NCI-H2081 (cell line): ENCODE data around the gene NOL4L.
"Not testable (repeated sequence)": the region's sequence is repeated elsewhere in the genome, so short reads cannot be mapped to it uniquely, and the experiment has no call there.

Experiments used
- DNase-seq, 2 experiments: peaks; one replicate each; lab custom pipeline; 2025; lab: John Stamatoyannopoulos, UW

NOL4L gene

DNA sequence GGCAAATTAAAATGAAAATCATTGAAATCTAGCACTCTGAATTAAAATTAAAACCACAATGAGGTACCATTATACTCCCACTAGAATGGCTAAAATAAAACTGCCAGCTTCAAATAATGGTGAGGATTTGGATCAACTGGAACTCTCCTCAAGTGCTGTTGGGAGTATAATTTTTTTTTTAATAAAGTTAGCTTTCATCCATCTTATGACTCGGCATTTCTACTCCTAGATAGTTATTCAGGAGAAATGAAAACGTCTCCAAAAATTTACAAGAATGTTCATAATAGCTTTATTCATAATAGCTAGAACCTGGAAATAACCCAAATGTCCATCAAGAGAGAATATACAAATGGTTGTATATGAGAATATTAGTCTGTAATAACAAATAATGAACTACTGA is 163.8 kb downstream of the NOL4L start:
- no peak for DNase-seq

DNA sequence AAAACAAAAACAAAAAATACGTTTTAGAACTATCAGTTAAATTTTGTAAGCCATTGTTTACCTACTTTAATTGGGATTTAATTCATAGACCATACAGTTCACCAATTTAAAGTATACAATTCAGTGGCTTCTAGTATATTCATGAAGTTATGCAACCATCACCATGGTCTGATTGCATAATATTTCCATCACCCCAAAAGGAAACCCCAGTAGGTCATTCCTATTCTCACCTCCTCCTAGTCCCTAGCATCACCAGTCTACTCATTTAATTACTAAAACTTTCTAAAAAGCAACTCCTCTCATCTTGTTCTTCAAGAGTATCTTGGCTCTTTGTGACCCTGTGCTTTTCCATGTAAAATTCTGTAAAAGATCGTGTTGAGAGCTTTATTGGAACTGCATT is 166.8 kb downstream of the NOL4L start:
- DNase-seq: no peak

DNA sequence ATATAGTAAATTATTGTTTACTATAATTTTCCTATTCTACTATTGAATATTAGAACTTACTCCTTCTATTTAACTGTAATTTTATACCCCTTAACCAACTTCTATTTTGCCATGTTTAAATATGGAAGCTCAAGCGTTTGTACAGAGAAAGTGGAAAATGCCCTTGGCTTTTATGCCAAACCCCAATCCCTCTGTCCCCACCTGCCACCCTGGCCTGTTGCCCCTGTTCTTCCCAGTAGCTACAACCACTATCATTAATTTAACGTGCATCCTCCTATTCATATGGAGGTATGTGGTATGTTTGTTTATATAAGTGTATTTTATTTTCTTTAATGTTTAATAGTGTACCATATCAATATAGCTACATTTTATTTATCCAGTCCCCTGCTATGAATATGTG is 168.9 kb downstream of the NOL4L start:
- DNase-seq: no peak

DNA sequence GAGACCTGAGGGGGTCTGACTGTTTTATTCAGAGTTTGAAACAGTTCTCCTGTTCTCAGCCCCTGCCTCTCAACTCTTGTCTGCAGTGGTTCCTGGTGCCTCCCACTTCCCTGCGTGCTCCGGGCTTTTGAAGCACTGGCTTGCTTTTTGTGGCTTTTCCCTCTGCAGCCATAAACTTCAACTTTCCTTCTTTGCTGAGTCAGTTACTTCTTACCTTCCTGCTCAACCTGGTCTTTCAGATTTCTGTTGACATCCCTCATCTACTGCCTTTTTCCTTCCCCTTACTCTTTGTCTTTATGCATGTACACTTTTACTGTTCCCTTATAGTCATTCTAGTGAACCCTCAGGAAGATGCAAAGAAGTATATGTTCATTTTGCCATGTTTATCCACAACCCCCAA is 169.6 kb downstream of the NOL4L start:
- no peak for DNase-seq

DNA sequence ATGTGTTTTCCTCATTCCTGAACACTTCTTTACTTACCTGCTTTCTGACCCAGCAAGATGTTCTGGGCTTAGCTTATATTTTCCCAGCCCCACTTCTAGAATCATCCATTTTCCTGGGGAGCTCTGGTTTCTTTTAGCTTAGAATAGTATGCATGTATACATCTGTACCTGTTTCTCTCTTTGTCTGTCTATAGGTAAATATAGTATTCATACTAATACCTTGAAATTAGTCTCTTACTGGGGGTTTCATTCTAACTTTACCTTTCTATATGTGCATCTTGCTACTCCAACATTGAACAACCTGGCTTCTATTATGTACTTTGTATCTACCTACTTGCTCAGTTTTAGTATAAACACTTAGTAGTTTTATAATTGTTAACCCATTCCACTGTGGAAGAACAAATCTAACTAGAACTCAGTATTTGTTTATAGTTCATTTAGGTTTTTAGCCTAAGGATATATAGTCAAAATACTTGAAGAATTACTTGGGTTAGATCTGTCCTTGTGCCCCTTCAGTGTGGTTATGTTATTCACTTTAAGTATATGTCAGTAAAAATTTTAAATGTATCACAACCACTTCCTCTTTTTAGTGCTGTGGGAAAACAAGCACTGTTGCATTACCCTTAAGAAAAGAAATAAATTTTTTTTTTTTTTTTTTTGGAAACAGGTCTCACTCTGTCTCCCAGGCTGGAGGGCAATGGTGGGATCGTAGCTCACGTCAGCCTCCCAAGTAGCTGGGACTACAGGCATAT is 173.0 kb downstream of the NOL4L start:
- no peak for DNase-seq

DNA sequence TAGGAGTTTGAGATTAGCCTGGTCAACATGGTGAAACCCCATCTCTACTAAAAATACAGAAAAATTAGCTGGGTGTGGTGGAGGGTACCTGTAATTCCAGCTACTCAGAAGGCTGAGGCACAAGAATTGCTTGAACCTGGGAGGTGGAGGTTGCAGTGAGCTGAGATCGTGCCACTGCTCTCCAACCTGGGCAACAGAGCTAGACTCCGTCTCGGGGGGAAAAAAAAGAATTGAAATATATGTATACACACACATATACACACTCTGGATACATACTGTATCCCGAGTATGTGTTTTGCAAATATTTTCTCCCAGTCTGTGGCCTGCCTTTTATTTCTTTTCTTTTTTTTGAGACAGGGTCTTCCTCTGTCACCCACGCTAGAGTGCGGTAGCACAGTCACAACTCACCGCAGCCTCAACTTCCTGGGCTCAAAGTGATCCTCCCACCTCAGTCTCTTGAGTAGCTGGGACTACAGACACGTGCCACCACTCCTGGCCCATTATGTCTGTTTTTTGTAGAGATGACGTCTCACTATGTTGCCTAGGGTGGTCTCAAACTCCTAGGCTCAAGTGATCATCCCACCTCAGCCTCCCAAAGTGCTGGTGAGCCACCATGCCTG is 177.9 kb downstream of the NOL4L start:
- DNase-seq: not testable (repeated sequence)

DNA sequence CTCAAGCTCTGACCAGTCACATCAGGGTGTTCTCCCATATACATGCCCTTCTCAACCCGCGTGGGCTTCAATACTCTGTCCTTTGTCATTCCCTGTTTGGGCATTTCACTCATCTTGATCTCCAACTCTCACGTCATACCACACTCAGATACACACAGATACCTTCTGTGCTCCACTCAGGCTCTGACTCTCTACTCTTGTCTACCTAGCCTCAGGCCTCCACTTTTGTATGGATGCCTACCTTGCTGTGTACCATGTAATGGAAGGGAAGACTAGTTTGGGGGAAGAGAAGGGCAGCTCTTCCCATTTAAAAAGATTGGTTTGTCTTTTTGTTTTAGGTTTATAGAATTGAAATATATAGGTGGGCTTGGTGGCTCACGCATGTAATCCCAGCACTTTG is 178.4 kb downstream of the NOL4L start:
- no peak for DNase-seq

DNA sequence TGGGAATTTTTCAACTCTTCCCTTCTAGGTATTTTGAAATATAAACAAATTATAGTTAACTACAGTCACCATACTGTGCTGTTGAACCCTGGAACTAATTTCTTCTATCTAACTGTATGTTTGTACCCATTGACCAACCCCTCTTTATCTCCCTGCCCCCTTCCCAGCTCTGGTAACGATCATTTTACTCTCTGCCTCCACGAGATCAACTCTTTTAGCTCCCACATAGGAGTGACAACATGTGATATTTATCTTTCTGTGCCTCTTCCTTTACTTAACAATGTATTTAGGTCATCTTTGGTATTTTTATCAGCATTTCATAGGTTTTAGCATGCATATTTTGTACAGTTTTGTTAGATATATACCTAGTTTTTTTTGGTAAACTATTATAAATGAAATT is 181.1 kb downstream of the NOL4L start:
- DNase-seq: no peak

DNA sequence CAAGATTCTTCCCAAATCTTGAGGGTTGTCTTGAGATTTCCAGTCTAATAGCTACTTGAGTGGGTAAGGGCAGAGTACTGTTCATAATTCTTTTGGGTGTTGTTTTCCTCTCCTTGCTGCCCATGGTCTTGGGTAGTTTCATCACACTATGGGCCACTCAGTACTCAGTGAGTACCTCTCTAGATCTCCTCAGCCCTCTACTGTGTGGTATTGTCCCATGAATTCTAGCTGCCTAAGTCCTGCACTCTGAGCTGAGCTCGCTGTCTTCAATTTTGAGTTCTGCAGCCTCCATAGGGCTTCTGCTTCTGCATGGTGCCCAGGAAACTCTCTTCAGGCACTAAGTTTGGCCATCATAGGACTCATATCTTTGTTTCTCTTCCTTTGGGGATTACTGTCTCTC is 184.7 kb downstream of the NOL4L start:
- DNase-seq: no peak

DNA sequence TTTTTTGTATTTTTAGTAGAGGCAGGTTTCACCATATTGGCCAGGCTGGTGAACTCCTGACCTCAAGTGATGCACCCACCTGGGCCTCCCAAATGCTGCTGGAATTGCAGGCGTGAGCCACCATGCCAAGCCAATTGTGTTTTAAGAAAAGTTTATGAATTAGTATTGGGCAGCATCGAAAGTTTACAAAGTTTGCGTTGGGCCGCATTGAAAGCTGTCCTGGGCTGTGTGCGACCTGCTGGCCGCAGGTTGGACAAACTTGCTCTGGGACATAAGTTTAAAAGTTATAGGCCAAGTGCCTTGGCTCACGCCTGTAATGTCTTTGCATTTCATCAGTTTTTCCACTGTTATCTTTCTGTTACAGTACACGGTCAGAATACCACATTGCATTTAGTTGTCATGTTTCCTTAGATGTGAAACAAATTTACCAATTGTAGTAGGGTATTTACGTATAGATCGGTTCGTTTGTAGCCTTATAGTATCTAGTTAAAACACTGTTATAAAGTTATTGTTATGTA is 187.5 kb downstream of the NOL4L start:
- DNase-seq: no peak

DNA sequence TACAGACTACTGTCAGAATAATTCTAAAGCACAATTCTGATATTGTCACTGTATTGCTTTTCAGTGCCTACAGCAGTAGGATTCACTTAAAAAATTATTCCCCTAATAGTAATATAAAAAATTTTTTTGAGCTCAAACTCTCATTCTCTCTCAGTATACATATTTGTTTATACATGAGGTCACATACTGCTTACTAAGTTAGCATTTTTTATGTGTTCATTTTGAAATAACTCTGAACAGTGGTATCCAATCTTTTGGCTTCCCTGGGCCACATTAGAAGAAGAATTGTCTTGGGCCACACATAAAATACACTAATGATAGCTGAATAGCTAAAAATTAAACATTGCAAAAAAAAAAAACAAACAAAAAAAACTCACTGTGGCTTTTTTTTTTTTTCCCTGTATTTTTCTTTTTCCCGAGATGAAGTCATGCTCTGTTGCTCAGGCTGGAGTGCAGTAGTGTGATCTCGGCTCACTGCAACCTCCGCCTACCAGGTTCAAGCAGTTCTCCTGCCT is 188.4 kb downstream of the NOL4L start:
- DNase-seq: no peak

DNA sequence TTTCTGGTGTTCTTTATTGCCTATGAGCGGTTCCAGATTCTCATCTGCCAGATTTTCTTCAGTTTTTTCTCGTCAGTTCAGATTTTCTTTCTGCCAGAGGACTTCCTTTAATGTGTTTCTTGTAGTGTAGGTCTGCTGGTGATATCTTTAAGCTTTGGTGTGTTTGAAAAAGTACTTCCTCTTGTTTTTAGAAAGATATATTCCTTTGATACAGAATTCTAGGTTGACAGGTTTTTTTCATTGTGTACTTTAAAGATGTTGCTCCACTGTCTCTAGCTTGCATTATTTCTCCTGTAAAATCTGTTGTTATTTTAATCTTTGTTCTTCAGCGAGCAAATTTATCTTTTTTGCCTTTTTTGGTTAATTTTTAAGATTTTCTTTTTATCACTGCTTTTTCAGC is 190.1 kb downstream of the NOL4L start:
- DNase-seq: no peak
